CD4-positive, alpha-beta T cell treated with Interleukin-17A for 1 hour (primary cell): ENCODE results near the gene MEF2D.
A peak's percentile ranks its signal among the peaks of the same experiment; 100 is the strongest.

Source experiments
- DNase-seq: peaks from one replicate; pipeline ENCODE4 v3.0.0-alpha.2; 2020

Gene MEF2D

DNA sequence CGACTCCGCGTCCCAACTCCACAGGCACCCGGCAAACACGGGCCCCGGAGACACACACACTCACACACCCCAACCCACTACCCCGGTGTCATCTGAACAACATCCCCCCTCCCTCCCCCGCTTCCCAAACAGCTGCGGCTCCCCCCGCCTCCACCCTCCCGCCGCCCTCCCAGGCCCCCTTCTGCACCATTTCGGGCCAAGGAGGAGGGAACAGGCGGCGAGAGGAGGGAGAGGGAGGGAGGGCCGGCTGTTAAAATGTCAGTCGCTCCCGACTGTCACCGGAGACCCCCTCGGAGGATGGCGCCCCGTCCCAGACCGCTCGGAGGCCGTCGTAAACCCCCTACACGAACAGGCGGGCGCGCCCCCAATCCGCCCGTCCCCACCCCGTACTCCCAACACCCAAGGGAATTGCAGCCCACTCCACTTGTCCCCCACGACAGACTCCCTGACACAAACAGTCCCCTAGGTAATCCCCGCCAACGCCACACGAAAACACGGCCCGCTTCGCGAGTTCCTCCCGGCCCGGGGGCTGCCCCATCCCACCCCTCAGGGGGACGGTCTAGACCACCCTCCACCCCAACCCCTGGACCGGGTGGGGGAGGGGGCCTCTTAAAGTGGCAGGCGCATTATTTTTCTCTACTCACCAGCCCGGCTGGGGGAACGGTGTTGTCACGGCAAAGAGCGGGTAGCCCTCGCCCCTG, 583 bp downstream of the MEF2D start:
- DNase-seq = peak; percentile 60

DNA sequence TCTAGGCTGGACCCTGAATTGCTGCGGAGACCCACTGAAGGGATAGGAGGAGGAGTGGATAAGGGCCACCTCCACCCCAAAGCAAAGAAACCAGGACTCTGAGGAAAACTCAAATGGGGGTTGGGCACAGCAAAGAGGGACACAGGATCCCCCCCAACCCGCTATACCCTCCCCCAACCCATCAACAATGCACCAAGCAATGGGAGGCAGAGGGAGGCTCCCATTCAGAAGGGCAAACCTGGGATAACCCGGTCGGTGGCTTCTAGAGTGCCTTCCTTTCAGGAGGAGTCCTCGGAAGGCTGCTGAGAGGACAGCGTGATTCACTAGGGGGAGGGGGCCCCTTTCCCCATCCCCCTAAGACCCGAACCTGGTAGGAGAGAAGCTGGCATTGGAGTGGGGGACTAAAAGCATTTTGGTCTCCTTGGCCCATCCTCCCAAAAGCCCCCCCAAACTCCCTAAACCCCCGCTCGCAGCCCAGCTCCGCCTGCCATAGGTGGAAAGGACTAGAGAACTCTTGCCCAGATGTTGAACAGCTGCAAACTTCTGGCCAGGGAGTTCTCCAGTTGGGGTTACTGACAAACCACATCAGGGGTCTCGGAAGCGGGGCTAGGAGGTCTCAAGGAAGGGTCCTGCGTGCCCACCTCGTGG, 1.3 kb downstream of the MEF2D start:
- no peak for DNase-seq

DNA sequence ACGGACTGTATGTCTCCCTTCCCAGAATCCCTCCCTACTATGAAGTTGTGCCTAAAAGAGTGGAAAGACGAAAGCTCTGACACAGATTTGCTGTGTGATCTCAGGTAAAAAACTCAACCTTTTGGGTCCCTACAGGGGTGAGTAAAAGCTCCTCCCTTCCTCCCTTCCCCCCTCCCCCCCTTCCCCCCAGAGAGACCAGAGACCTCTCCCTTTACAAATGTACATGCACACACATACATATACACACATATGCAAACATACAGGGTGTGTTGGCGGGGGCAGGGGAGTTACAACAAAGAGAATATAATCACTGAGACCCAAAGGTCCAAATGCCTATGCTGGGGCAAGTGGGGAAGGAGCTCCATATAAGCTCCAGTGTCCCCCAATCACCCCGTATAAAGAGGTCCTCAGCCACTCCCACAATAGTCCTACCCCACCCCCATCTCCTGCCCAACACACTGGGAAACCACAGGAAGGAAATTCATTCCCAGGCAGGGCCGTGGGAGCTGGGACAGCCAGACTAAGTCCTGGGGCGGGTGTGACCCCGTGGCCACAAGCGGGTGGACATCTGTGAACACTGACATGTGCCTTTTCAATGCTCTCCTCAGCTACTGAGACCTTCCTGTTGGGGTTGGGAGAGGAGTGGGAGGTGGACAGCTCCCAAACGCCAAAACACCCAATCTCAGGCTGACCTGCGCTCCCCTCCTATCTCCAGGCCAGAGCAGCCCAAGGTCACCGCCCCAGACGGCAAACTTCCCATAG, 2.0 kb downstream of the MEF2D start:
- no peak for DNase-seq

DNA sequence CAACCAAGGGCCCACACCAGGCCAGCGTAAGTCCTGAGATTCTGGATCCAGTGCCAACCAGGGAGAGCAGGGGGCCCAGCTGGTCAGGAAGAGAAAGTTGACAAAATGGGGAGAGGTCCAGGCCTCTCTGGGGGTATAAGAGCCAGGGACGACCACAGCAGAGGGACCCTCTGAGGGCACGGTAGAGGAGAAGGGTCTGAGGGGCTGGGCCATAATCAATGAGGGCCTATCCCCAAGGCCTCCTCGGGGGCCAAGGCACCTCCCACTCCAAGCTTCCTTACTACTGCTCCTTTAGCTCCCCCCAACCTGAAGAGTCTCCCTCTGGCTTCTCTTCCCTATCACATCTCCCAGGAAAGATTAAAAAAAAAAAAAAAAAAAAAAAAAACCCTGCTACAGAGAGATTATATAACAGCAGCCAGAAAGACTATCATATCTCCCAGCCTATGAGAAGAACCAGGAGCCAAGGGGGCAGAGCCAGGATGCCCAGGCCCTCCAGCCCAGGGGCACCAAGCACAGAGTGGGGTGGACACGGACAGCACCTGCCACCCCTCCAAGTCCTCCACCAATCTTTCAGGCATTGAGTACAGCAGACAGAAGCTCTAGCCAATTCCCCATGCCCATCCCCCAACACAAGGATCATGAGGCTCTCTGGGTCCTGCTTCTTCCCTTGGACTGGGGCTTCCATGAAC, 2.7 kb downstream of the MEF2D start:
- DNase-seq = no peak

DNA sequence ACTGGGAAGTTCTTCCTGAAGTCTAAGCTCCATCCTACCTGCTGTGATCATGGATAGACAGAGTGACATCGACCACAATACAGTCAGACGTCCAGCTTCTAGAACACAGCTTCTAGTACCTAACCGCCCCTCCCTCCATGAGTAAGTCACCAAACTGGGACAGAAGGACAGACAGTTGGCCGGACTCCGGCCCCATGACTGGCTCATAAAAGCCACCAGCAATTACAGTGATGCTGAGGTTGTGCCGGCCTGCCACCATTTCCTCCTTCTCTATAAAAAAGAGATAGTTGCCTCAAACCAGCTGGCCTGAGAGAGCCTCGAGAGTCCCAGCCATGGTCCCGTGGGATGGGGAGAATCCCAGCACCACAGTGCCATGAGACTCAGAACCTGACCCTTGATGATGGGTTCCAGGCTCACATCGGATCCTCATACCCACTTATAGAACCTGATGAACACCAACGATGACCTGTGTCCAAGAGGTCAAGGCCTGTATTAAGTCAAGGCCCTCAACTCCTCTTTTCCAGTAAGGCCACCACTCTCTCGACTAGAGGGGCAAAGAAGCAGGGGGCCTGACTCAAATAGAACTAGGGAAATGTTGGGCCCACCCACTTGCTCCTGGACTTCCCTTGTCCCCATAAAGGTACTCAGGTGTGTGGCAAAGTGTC, 3.4 kb downstream of the MEF2D start:
- no peak for DNase-seq

DNA sequence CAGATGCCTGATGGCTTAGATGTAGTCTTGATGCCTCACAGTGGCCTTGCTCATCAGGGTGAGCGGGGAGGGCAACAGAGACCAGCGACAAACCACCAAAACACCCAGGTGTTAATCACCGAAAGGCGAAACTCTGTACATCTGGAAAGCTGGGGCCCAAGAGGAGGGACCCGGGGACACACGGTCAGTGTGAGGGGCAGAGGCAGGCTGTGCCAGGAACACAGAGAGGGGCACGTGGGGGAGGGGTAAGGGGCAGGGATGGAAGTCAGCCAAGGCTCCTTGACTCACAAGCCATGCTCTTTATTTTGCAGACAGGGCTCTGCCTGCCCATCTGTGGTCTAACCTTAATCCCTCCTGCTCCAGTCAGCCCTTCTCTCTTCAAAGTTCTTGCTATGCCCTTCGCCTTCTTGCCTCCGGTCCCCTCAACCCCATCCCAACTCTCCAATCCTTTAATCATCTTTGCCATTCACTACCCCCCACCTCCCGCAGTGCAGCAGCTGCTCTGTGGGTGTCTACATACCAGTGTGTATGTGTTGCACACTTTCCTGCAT, 4.3 kb downstream of the MEF2D start:
- no peak for DNase-seq

DNA sequence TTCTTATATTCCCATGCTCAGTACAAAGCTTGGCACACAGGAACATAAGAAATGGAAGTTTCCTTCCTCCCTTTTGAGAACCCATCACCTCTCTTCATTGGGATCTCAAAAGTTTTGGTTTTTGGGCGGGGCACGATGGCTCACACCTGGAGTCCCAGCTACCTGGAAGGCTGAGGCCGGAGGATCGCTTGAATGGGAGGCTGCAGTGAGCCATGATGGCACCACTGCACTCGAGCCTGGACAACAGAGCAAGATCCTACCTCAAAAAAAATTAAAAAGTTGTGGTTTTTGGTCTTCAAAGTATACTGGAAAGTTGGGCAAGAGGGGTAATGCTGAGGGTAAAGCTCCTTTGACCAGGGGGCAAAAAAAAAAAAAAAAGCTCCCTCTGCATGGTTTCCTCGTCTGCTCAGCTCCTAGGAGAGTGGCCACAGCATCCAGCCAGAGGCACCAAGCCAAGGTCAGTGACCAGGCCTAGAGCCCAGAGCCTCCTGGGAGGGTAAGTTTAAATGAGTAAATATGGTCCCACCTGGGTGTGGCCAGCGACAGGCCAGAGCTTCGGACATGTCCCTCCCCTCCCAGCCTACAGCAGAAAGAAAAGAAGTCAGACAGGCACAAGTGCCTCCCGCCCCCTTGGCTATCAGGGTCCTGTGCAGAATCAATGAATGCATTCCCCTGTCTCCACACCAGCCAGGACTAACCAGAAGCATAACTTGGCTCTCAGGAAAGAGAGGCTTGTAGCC, 5.0 kb downstream of the MEF2D start:
- no peak for DNase-seq

DNA sequence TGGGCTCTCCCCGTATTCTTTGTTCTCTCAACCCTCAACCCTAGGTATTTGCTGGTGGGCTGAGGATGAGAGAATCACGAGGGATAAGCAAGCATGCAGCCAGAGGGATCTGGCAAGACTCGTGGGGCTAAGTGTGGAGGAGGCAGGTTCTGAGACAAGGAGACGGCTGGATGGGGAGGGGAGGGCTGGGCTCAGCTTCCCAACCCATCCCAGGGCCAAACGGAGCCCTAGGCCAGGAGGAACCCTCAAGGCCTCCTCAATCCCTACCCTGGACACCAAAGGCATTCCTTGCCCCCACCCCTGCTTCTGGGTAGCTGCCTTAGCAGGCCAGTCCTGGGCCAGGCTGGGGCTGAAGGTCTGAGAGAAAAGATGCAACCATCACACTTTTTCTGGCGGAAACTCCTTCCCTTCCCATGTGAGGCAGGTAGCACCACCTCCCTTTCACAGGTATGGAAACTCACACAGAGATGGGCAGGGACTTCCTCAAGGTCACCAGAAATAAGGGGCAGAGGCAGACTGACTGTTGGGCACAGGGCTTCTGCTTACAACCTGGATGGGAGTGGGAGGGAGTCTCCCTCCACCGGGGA, 6.2 kb downstream of the MEF2D start:
- DNase-seq = no peak

DNA sequence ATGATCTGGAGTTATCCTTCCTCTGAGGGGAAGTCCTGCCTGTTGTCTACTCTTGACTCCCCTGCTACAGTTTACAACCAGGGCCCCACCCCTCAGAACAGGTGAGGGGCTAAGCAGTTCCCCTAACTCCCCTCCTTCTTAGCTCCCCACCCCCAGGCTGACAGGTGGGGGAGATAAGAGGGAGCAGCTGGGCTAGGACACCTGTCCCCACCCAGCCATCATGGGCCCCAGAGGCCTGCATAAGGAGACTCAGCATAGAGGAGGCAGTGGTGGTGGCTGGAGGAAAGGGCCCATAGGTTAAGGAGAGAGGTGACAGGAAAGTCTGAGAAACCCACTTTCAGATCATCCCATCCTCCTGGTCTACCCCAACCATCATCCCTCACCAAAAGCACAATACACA, 6.8 kb downstream of the MEF2D start:
- no peak for DNase-seq

DNA sequence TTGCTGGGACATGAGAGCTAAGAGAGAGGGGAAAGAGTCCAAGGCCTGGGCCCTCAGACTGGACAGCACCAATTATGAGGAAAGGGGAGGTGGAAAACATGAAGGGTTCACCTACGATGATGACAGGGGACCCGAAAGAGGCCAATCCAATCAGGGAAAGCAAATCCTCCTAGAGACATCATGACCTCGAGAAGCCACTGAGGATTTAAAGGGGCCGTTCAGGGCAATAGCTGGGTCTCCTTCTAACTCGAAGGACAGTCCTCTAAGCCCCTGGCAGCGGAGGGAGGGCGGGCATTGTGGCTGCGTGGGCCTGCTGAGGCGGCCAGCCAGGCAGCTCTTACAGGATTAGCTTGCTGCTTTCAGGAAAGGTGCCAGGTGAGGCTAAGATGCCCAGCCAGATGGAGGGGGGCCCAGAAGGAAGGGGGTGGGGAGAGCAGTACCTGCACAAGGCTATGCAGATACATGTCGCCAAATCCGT, 7.4 kb downstream of the MEF2D start:
- no peak for DNase-seq

DNA sequence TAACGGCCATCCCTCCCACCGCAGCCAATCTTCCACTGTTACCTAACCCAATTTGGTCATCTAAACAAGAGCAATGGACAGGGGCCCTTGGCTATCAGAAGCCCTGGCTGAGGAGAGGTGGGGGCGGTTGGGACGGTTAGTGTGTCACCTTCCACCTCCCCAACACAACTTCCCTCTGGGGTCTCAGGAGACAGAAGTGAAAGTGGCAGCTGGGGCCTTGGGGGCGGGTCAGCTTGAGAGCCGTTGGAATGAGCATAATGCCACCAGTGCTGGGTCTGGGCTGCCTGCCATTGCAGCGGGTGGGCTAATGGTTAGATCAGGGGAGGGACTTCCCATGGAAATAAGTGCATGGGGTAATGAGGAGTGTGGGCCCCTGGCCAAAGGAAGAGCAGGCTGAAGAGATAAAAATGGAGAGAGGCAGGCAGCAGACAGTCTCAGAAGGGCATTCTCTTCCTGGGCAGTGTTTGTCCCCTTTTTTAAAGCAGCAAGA, 7.9 kb downstream of the MEF2D start:
- DNase-seq = no peak

DNA sequence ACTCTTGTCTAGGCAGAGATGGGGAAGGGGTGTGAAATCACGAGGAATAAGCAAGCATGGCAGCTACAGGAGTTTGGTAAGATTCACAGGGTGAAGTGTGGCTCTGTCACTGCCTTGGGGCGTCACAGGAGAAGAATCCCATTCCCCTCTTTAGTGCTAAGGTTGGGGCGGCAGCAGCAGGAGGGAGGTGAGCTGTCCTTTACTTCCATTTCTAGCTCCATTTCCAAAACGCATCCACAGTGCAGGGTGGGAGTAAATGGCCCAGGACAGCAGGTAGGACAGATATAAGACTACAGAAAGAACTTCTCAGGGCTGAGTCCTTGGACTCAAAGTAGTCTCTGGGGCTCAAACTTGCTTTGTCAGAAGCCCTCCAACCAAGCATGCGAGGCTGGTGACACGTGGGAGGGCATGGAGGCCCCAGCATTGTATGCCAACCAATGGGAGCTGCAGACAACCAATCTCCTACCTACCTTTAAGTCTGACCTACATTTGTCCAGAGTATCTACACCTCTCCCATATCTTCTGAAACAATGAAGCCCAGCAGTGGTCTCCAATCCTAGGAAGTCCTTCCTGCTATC, 8.5 kb downstream of the MEF2D start:
- no peak for DNase-seq

DNA sequence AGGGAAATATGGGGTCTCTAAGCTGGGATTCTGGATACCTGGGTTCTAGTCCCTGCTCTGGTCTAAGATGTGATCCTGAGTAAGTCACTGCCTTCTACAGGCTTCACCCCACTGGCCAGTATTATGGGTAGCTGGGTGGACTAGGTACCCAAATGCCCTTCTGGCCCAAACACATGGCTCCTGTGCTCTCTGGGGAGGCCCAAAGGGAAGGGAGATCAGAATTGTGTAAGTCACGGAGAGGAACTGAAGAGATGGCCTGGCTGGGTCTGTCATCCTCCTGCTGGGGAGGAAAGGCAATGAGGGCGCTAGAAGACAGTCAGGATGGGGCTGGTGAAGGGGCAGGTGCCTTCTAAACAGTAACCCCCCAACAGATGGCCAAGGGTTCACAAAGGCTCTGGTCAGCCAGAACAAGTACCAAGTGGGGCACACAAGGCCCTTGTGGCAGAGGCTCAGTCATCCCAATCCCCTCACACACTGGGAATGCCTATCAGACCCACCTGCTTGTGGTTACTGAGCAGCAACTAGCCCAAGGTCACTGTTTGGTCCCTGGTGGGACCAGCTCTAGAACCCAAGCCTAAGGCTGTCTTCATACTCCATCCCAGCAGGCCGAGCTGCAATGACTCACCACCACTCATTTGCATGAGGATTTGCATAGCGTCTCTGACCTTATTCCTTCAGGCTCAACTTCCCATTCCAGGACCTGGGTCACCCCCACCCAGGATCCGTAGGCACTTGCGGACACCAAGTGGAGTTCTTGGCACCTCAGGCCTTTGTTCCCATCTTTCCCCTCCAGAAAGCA, 9.2 kb downstream of the MEF2D start:
- DNase-seq = no peak

DNA sequence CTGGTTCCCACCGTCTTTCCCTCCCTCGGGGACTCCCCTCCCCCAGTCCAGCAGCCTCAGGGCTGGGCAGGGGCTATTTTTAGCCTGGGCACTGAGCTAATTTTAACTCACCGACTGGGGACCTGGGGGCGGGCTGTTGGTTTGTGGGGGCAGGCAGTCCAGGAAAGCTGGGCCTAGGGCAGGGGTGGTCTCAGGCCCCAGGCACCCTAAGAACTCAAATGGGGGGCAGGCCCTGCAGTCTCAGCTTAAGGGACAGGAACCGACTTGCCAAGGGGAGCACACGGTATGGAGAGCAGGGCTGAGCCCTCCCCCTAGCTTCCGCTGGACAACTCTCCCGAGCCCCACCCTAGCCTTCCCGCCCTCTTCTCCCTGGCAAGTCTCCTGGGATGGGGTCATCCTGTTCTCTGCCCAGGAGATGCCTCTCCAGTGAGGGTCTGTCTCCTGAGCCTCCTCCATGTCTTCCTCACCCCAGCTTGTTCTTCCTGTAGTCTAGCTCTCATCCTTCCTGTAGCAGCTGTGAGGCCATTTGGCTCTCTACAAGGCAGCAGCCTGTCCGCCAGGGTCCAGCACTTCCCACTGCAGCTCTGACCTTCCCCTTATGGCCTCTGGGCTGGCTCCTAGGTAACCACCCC, 10.1 kb downstream of the MEF2D start:
- DNase-seq = no peak

DNA sequence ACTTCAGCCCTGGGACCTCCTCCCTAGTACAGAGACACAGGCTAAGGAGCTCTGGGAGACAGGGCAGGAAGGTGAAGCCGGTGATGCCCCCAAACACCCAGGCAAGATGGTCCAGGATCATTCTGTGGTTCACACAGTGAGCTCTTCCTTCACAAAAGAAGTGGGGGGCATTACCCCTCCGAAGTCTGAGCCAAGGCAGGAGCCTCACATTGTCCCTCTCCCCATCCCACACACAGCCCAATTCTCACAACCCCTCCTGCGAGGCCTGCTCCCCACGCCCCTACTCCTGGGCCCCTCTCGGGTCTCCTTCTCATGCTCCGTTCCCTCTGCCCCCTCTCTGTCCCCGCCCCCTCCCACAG, 10.7 kb downstream of the MEF2D start:
- no peak for DNase-seq

DNA sequence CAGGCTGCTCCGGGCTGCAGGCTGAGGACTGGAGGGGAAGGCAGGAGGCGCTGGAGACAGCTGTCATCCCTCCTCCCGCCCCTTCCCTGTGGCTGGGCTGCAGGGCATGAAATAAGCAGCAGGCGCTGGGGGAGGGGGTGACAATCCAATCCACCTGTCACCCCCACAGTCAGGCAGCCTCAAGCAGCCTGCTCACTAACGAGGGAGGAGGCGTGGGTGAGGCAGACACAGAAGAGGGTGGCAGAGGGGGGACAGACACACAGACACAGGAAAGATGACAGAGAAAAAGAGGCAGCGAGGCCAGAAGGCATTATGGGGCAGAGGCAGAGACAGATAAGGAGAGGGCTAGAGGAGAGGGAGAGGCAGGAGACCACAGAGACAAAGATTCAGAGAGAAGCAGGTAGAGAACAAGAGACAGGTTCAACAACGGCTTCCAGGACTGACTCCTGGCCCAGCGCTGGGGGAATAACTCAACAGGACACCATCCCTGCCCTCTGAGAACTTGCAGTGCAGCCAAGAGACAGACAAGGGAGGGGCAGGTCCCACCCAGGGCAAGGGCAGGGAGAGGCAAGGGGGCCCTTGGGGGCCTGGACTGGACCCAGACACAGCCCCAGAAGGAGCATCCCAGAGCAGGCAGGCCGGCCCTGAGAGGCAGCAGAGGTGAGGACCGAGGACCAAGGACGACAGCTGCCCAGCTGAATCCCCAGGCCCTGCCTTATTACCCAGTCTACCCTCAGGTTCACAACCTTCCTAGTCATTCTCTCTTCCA, 11.2 kb downstream of the MEF2D start:
- peak; percentile 53 for DNase-seq

DNA sequence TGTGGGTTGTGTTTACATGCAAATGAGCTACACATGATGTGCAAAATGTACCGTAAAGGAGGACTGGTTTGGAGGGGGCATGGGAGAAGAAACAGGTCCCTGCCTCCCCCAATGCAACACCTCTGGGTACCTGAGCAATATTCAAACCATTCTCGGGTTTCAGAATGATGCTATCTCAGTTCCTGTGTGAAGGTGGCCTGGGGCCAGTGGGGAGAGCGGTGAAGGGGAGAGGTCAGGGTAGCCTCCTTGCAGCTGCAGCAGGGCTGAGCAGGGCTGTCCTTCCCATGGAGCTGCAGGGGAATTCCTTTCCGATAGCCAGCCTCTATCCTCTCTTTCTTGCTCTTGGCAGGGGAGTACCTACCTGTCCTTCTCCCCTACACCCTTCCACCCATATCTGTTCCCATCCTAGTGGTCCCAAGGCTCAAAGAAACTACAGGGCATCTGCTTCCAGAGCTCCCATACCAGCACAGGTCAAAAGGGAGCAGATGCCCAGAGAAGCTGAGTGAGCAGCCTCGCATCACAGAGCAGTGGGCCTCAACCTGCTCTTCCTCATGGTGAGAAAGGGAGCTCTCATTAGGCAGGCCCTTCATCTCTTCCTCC, 11.9 kb downstream of the MEF2D start:
- peak; percentile 41 for DNase-seq

DNA sequence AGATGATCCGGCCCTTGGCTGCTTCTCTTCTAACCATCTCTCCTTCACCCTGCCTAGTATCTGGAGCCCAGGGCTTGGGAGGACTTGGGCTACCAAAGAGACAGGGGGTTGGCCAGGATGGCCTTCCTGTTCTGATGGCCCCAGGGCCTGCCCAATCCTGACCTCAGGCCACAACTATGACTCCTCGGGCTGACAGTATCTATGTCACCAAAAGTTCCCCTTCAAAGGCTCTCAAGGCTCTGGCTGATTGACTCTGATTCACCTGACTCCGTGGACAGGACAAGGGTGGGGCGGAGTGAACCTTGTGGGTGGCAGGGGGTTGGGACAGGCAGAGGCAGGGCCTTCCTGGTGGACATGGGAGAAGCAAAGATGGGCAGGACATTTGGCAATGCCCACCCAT, 12.7 kb downstream of the MEF2D start:
- DNase-seq = peak; percentile 39
